ENCODE measurements around the gene CAMTA1. TPM values are rescaled to one million over a fixed set of nuclear protein-coding genes. Genes with fewer than 3 reads are reported as not detected.

The CAMTA1 gene
- polyA plus RNA-seq, 1 donor from 2014 or later, result 162 TPM

- no peaks in the 10 kb centered on the region for H3K9me2 ChIP-seq (ENCODE audit: insufficient read depth, low read length)
- H3K9ac ChIP-seq (ENCODE audit: low read length), result no peak overlapping the region
- no peaks in the 10 kb centered on the region for H4K20me1 ChIP-seq (ENCODE audit: insufficient read depth)
- H2AFZ ChIP-seq (ENCODE audit: low read depth, low read length), result no peak overlapping the region
- no peaks in the 10 kb centered on the region for H3K27me3 ChIP-seq (ENCODE audit: insufficient read depth, low read depth, low read length)
- no peak for TF ChIP-seq EZH2 (IDR thresholded peaks at IDR 0.05; ENCODE audit: borderline replicate concordance, insufficient read depth, low read length, poor library complexity, severe bottlenecking)
- no peak for TF ChIP-seq POLR2AphosphoS5 (IDR thresholded peaks at IDR 0.05)
- TF ChIP-seq EP300 (conservative IDR thresholded peaks at IDR 0.05; ENCODE audit: poor library complexity, severe bottlenecking), result no peak
- no peak for TF ChIP-seq TAF1 (IDR thresholded peaks at IDR 0.05; ENCODE audit: low read depth)
- no peak for TF ChIP-seq SMC3 (conservative IDR thresholded peaks at IDR 0.05; ENCODE audit: poor library complexity)
- no peak for TF ChIP-seq MXI1 (conservative IDR thresholded peaks at IDR 0.05; ENCODE audit: poor library complexity, severe bottlenecking)
- TF ChIP-seq RAD21 (conservative IDR thresholded peaks at IDR 0.05), result no peak
- TF ChIP-seq CTCF (IDR thresholded peaks at IDR 0.05; ENCODE audit: poor library complexity, severe bottlenecking), result no peak
- no peak for TF ChIP-seq REST (IDR thresholded peaks at IDR 0.05; ENCODE audit: borderline replicate concordance)
- H3K79me2 ChIP-seq (replicated peaks; ENCODE audit: insufficient read depth, low read length), result no peaks in the 10 kb centered on the region
- H3K27ac ChIP-seq (ENCODE audit: low read length), result no peak overlapping the region
- no peaks in the 10 kb centered on the region for H3K36me3 ChIP-seq (ENCODE audit: insufficient read depth, low read length)
- no peaks in the 10 kb centered on the region for H3K9me3 ChIP-seq (ENCODE audit: low read length)
- H3K4me2 ChIP-seq (ENCODE audit: low read length), result no peak overlapping the region
- no peak overlapping the region for H3K4me3 ChIP-seq (ENCODE audit: low read length)
- no peaks in the 10 kb centered on the region for H3F3A ChIP-seq (ENCODE audit: insufficient read depth, low read length, poor library complexity, severe bottlenecking)
Observed at GRCh38 chr1:7128293-7128692, 343.0 kb downstream of the CAMTA1 start.

- TF ChIP-seq REST (IDR thresholded peaks at IDR 0.05; ENCODE audit: borderline replicate concordance), result no peak
- TF ChIP-seq TAF1 (IDR thresholded peaks at IDR 0.05; ENCODE audit: low read depth), result no peak
- H3K4me2 ChIP-seq (ENCODE audit: low read length), result no peak overlapping the region
- no peak overlapping the region for H3K9ac ChIP-seq (ENCODE audit: low read length)
- no peak overlapping the region for H3K27ac ChIP-seq (ENCODE audit: low read length)
- no peaks in the 10 kb centered on the region for H3K9me2 ChIP-seq (ENCODE audit: insufficient read depth, low read length)
- H3F3A ChIP-seq (ENCODE audit: insufficient read depth, low read length, poor library complexity, severe bottlenecking), result no peaks in the 10 kb centered on the region
- H4K20me1 ChIP-seq (ENCODE audit: insufficient read depth), result no peaks in the 10 kb centered on the region
- no peak overlapping the region for H3K4me3 ChIP-seq (ENCODE audit: low read length)
- H2AFZ ChIP-seq (ENCODE audit: low read depth, low read length), result no peak overlapping the region
- H3K27me3 ChIP-seq (ENCODE audit: insufficient read depth, low read depth, low read length), result no peaks in the 10 kb centered on the region
- H3K79me2 ChIP-seq (replicated peaks; ENCODE audit: insufficient read depth, low read length), result no peaks in the 10 kb centered on the region
- no peaks in the 10 kb centered on the region for H3K9me3 ChIP-seq (ENCODE audit: low read length)
- H3K36me3 ChIP-seq (ENCODE audit: insufficient read depth, low read length), result no peaks in the 10 kb centered on the region
Observed at GRCh38 chr1:7130127-7130526, 344.9 kb downstream of the CAMTA1 start.

Measured in neural cell (in vitro differentiated cells).